Measurements from ENCODE around the gene MSH3.
"Not testable (repeated sequence)": the region's sequence is repeated elsewhere in the genome, so short reads cannot be mapped to it uniquely, and the experiment has no call there.

The MSH3 gene

GRCh38 chr5:80852331-80853245 lies 198.1 kb downstream of the MSH3 start:
- DNase-seq (ENCODE audit: low spot score) = no peak

GRCh38 chr5:80853413-80853812 lies 199.0 kb downstream of the MSH3 start:
- no peak for DNase-seq (ENCODE audit: low spot score)

- DNase-seq (ENCODE audit: low spot score) = no peak
Observed at GRCh38 chr5:80854583-80854982, 200.1 kb downstream of the MSH3 start.

GRCh38 chr5:80860924-80861613 lies 206.6 kb downstream of the MSH3 start:
- DNase-seq (ENCODE audit: low spot score) = no peak

- no peak for DNase-seq (ENCODE audit: low spot score)
Observed at GRCh38 chr5:80863708-80864107, 209.3 kb downstream of the MSH3 start.

- DNase-seq (ENCODE audit: low spot score) = no peak
Observed at GRCh38 chr5:80864109-80864508, 209.7 kb downstream of the MSH3 start.

GRCh38 chr5:80864706-80865435 lies 210.4 kb downstream of the MSH3 start:
- no peak for DNase-seq (ENCODE audit: low spot score)

- no peak for DNase-seq (ENCODE audit: low spot score)
Observed at GRCh38 chr5:80865551-80865950, 211.1 kb downstream of the MSH3 start.

GRCh38 chr5:80866371-80866770 lies 211.9 kb downstream of the MSH3 start:
- DNase-seq (ENCODE audit: low spot score) = no peak

GRCh38 chr5:80867233-80867632 lies 212.8 kb downstream of the MSH3 start:
- DNase-seq (ENCODE audit: low spot score) = no peak

GRCh38 chr5:80870442-80870841 lies 216.0 kb downstream of the MSH3 start:
- DNase-seq (ENCODE audit: low spot score) = no peak

- DNase-seq (ENCODE audit: low spot score) = no peak
Observed at GRCh38 chr5:80871541-80871961, 217.1 kb downstream of the MSH3 start.

- DNase-seq (ENCODE audit: low spot score) = no peak
Observed at GRCh38 chr5:80874162-80874561, 219.7 kb downstream of the MSH3 start.

GRCh38 chr5:80877592-80877991 lies 223.1 kb downstream of the MSH3 start:
- no peak for DNase-seq (ENCODE audit: low spot score)

- no peak for DNase-seq (ENCODE audit: low spot score)
Observed at GRCh38 chr5:80881726-80882125, 227.3 kb downstream of the MSH3 start.

GRCh38 chr5:80883390-80883789 lies 228.9 kb downstream of the MSH3 start:
- not testable (repeated sequence) for DNase-seq (ENCODE audit: low spot score)

- no peak for DNase-seq (ENCODE audit: low spot score)
Observed at GRCh38 chr5:80884086-80884813, 229.8 kb downstream of the MSH3 start.

- DNase-seq (ENCODE audit: low spot score) = no peak
Observed at GRCh38 chr5:80884929-80885328, 230.5 kb downstream of the MSH3 start.

GRCh38 chr5:80885396-80886000 lies 231.0 kb downstream of the MSH3 start:
- peak; percentile 23 for DNase-seq (ENCODE audit: low spot score)

- DNase-seq (ENCODE audit: low spot score) = no peak
Observed at GRCh38 chr5:80894083-80894482, 239.6 kb downstream of the MSH3 start.

GRCh38 chr5:80895523-80895922 lies 241.1 kb downstream of the MSH3 start:
- no peak for DNase-seq (ENCODE audit: low spot score)
